K562 (cell line): ENCODE results near the gene NRTN. TPM values are rescaled to one million over a fixed set of nuclear protein-coding genes. Genes with fewer than 3 reads are reported as not detected.

Experiments used
- ATAC-seq: fragments of 200-7000 bp; cut with Tn5 transposase; 3 replicates; pipeline ENCODE4 v1.9.1; 2020; ENCODE audit warnings: moderate library complexity
- BruUV-seq: library from RNA; stranded (reverse); fragments of 400-500 nt; replicated peaks from 2 replicates; lab custom pipeline; 2021; lab: Mats Ljungman, UMichigan
- CTCF ChIA-PET: fragments of 300-600 bp; formaldehyde crosslinking; extraction: SDS; loops from one replicate; lab custom pipeline; 2021; ENCODE audit warnings: low intra/inter-chr PET ratio; lab: Yijun Ruan, JAX
- POLR2A ChIA-PET: fragments of 300-600, 350-650 bp; sonication (Branson Sonifier 250); formaldehyde crosslinking; extraction: SDS; loops from one replicate; lab custom pipeline; 2021; ENCODE audit warnings: antibody characterized with exemption, inconsistent platforms; lab: Yijun Ruan, JAX
- DNase-seq, 4 experiments: peaks; one replicate each; pipeline versions ENCODE4 v3.0.0 to v3.0.0-alpha.2; 2011 to 2018; ENCODE audit warnings: low spot score in 3 of 4, mixed read lengths in 3 of 4; ENCODE audit errors: extremely low read depth in 1 of 4
- FAIRE-seq: peaks from 2 replicates; lab custom pipeline; 2011; peaks lifted over from hg19 to GRCh38; lab: Jason Lieb, UNC
- H2AFZ ChIP-seq: 2 replicates; pipeline ENCODE4 v1.6.0; 2011; ENCODE audit warnings: low read depth, low read length, control low read depth, inconsistent platforms
- H3K27ac ChIP-seq: fragments of 200-600 bp; 3 replicates; pipeline ENCODE4 v1.8.0; 2011; ENCODE audit warnings: low read depth, mild to moderate bottlenecking, control low read depth, inconsistent platforms, low read length, moderate library complexity, mixed read lengths; ENCODE audit errors: extremely low read depth
- H3K27me3 ChIP-seq, 2 experiments: fragments of 300-600 bp in 1 of 2; 2 replicates in 1 of 2; 3 replicates in 1 of 2; pipeline versions ENCODE4 v1.6.0 to v1.8.0; 2011; ENCODE audit warnings: inconsistent platforms in 2 of 2, low read length in 2 of 2, mild to moderate bottlenecking in 1 of 2, mixed read lengths in 1 of 2, moderate library complexity in 1 of 2; ENCODE audit not compliant: control insufficient read depth in 2 of 2, insufficient read depth in 2 of 2
- H3K36me3 ChIP-seq: fragments of 300-600 bp; 3 replicates; pipeline ENCODE4 v1.8.0; 2011; ENCODE audit warnings: mild to moderate bottlenecking, low read length, inconsistent platforms; ENCODE audit not compliant: control insufficient read depth, insufficient read depth
- H3K4me1 ChIP-seq, 2 experiments: fragments of 200-600 bp in 1 of 2; replicated peaks in 1 of 2; 2 replicates in 1 of 2; 3 replicates in 1 of 2; pipeline versions ENCODE4 v1.5.1 to v1.8.0; 2011; ENCODE audit warnings: inconsistent platforms in 2 of 2, low read length in 2 of 2, mild to moderate bottlenecking in 1 of 2, mixed read lengths in 1 of 2, moderate library complexity in 1 of 2; ENCODE audit not compliant: control insufficient read depth in 2 of 2, insufficient read depth in 2 of 2
- H3K4me2 ChIP-seq: 2 replicates; pipeline ENCODE4 v1.6.1; 2011; ENCODE audit warnings: low read length, control low read depth, inconsistent platforms, mixed read lengths; ENCODE audit not compliant: insufficient read depth
- H3K4me3 ChIP-seq: fragments of 200-600 bp; sonication (generic), shearing (Covaris generic); 2 replicates; pipeline ENCODE4 v1.5.1; 2016; ENCODE audit warnings: control low read depth, inconsistent platforms
- H3K79me2 ChIP-seq: fragments of 200-600 bp; 3 replicates; pipeline ENCODE4 v1.8.0; 2011; ENCODE audit warnings: low read length, inconsistent platforms; ENCODE audit not compliant: control insufficient read depth, insufficient read depth
- H3K9ac ChIP-seq, 2 experiments: 2 replicates each; pipeline versions ENCODE4 v1.6.0 to v1.6.1; 2011; ENCODE audit warnings: low read depth in 2 of 2, low read length in 2 of 2, control low read depth in 1 of 2, inconsistent platforms in 1 of 2, mild to moderate bottlenecking in 1 of 2, mixed read lengths in 1 of 2; ENCODE audit not compliant: insufficient read depth in 1 of 2
- H3K9me1 ChIP-seq: one replicate; pipeline ENCODE4 v1.6.0; 2011; ENCODE audit warnings: inconsistent platforms, mild to moderate bottlenecking, low read length, moderate library complexity; ENCODE audit not compliant: control insufficient read depth, insufficient read depth
- H3K9me3 ChIP-seq: replicated peaks from 2 replicates; pipeline ENCODE4 v1.5.1; 2011; ENCODE audit warnings: low read depth, low read length, inconsistent platforms; ENCODE audit not compliant: control insufficient read depth, insufficient read depth
- H4K20me1 ChIP-seq: replicated peaks from 2 replicates; pipeline ENCODE4 v1.6.1; 2011; ENCODE audit warnings: low read length, inconsistent platforms, mixed read lengths; ENCODE audit not compliant: control insufficient read depth, insufficient read depth
- BCOR ChIP-seq: fragments of 450-650 bp; IDR thresholded peaks from 2 replicates; pipeline ENCODE4 v1.6.1; 2016
- BRD4 ChIP-seq: fragments of 200-600 bp; sonication (generic); IDR thresholded peaks from 2 replicates; pipeline ENCODE4 v1.6.1; 2017; ENCODE audit warnings: inconsistent platforms
- CHCHD3 ChIP-seq: fragments of 250-450 bp; sonication (Bioruptor Pico); IDR thresholded peaks from 2 replicates; pipeline ENCODE4 v2.1.2; 2022; ENCODE audit warnings: mild to moderate bottlenecking
- FOXM1 ChIP-seq, 2 experiments: fragments of 450-650 bp in 1 of 2; sonication (generic) in 1 of 2; formaldehyde crosslinking in 1 of 2; IDR thresholded peaks; 2 replicates each; pipeline versions ENCODE4 v1.6.1 to v1.9.0; 2017 to 2022; ENCODE audit warnings: low read depth in 2 of 2, mild to moderate bottlenecking in 2 of 2, missing genetic modification reagents in 1 of 2, moderate library complexity in 1 of 2
- MYNN ChIP-seq, 2 experiments: sonication (generic); formaldehyde crosslinking in 1 of 2; IDR thresholded peaks; 2 replicates each; pipeline versions ENCODE4 v1.5.0 to v1.6.1; 2016 to 2020; ENCODE audit warnings: antibody characterized with exemption in 1 of 2, missing genetic modification reagents in 1 of 2
- NCOR1 ChIP-seq: fragments of 450-650 bp; IDR thresholded peaks from 2 replicates; pipeline ENCODE4 v1.6.1; 2016; ENCODE audit warnings: mild to moderate bottlenecking, moderate library complexity
- RBM17 ChIP-seq: fragments of 200-400 bp; formaldehyde crosslinking; IDR thresholded peaks from 2 replicates; pipeline ENCODE4 v1.6.1; 2017; ENCODE audit warnings: low read depth, mild to moderate bottlenecking, low read length, borderline replicate concordance
- RBM25 ChIP-seq: fragments of 200-400 bp; formaldehyde crosslinking; IDR thresholded peaks from 2 replicates; pipeline ENCODE4 v1.6.1; 2018; ENCODE audit warnings: low read length, low read depth, moderate library complexity; ENCODE audit not compliant: severe bottlenecking
- SNRNP70 ChIP-seq: fragments of 200-400 bp; formaldehyde crosslinking; optimal IDR thresholded peaks from 2 replicates; pipeline ENCODE3; 2017; ENCODE audit warnings: low read depth, low read length
- SRSF1 ChIP-seq: fragments of 200-400 bp; formaldehyde crosslinking; IDR thresholded peaks from 2 replicates; pipeline ENCODE4 v1.6.1; 2017; ENCODE audit warnings: mild to moderate bottlenecking, low read depth, low read length, moderate library complexity
- ZFP36 ChIP-seq: fragments of 150-350 bp; IDR thresholded peaks from 2 replicates; pipeline ENCODE4 v1.6.1; 2018; ENCODE audit warnings: low read length, low read depth; ENCODE audit not compliant: partially characterized antibody
- ZNF3 ChIP-seq: fragments of 250-450 bp; sonication (Bioruptor Pico); IDR thresholded peaks from 2 replicates; pipeline ENCODE4 v1.5.0; 2021; ENCODE audit warnings: mild to moderate bottlenecking, moderate library complexity
- ZNF79 ChIP-seq: fragments of 250-450 bp; sonication (Bioruptor Pico); IDR thresholded peaks from 2 replicates; pipeline ENCODE4 v1.4.0; 2020; ENCODE audit warnings: low read depth, mild to moderate bottlenecking, moderate library complexity
- WGBS: fragments of 100-300 bp; shearing (Covaris generic); methylation state at CpG from one replicate; pipeline ENCODE4 v1.1.6; 2016; ENCODE audit warnings: low coverage, mixed read lengths; ENCODE audit not compliant: insufficient coverage; ENCODE audit errors: missing lambda C conversion rate; 5-methylcytosine and 5-hydroxymethylcytosine counted together
- in situ Hi-C: fragments of 300-500 bp; cut with MboI; formaldehyde crosslinking; loops from 4 replicates; pipeline ENCODE4 v1.15.0; 2018; ENCODE audit warnings: inconsistent platforms, mixed read lengths
- intact Hi-C: fragments of 100-400 bp; cut with micrococcal nuclease; formaldehyde crosslinking; loops from 2 replicates; pipeline ENCODE4 v1.14.2; 2022
- polyA plus RNA-seq, 8 experiments: library from polyadenylated mRNA; depleted of rRNA in 4 of 8; stranded (reverse) in 5 of 8; unstranded in 3 of 8; fragments of >200 nt; fragmentation: Nextera tagmentation in 2 of 8; fragmentation: Illumina TruSeq in 1 of 8; extraction: Ambion mirVana in 2 of 8; extraction: Trizol in 1 of 8; gene quantifications; 2 replicates each; pipeline versions ENCODE4 v1.2.1 to v1.2.3, GENCODE V29; 2011 to 2014; ENCODE audit warnings: inconsistent platforms in 1 of 8, missing spikeins in 1 of 8
- total RNA-seq, 7 experiments: library from RNA; depleted of rRNA in 6 of 7; stranded (reverse); fragments of >200 nt in 6 of 7; fragmentation: Illumina TruSeq in 2 of 7; extraction: Trizol in 2 of 7; gene quantifications; 2 replicates each; pipeline versions ENCODE4 v1.2.1 to v1.2.3, GENCODE V29; 2011 to 2021; ENCODE audit warnings: low replicate concordance in 1 of 7
- TF ChIP-seq, protein P1 (sequence below): fragments of 250-450 bp; sonication (Bioruptor Pico); IDR thresholded peaks from 2 replicates; pipeline ENCODE4 v1.6.1; 2021; ENCODE audit warnings: mild to moderate bottlenecking
- TF ChIP-seq, protein P2 (sequence below), 3 experiments: fragments of 200-800 bp in 1 of 3; fragments of 250-450 bp in 1 of 3; fragments of 450-650 bp in 1 of 3; sonication (Bioruptor Pico) in 1 of 3; sonication (Bioruptor generic) in 1 of 3; formaldehyde crosslinking in 1 of 3; IDR thresholded peaks; 2 replicates each; pipeline versions ENCODE4 v1.6.1 to v1.8.0; 2016 to 2022; ENCODE audit warnings: mild to moderate bottlenecking in 2 of 3, missing genetic modification characterization in 2 of 3, missing compliant biosample characterization in 1 of 3, moderate library complexity in 1 of 3
- TF ChIP-seq, protein P3 (sequence below): sonication (generic); formaldehyde crosslinking; IDR thresholded peaks from 2 replicates; pipeline ENCODE4 v1.8.0; 2022; ENCODE audit warnings: mild to moderate bottlenecking, low read depth, missing genetic modification reagents

NRTN gene
- total and polyA plus RNA-seq, 9 of the 15 experiments (the other 6 are each of a cell fraction or from before 2014, with no cell fraction given): 0.62 to 8.1 (median 1.6) TPM; not detected in 2

DNA sequence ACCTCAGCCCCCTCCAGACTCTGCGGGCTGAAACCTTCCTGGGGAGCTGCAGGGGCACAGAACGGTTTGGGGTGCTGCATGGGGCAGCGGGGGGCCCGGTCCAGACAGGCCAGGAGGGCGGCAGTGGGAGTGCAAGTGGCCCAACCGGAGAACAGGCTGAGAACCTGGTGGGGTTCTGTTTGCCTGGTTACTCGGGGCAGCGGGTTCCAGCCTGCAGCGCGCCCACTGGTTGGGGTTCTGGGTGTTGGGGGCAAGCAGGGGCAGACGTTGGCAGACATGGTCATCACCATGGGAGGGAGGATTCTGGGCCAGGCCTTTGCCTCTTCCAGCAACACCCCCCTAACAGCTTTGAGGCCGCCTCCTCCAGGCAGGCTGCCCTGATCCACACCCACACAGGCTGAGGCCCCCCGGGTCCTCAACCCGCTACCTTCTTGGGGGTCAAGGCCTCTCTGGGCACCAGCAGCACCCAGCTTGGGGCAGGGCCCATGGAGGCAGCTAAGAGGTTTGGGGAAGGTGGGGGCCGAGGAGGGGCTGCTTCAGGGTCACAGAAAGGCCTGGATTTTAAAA lies 20.2 kb upstream of the NRTN start, which contains the start of gene PRR22:
TSS of gene PRR22 (minus strand) at position 166 of the 567 bp plus-strand sequence. CDS start at position 80, 86 bp downstream.
- Histone ChIP-seq H3K4me3 (no peak within 1 kb of the TSS), H3K79me2 (peaks cover 8% of the 10 kb centered on the region), H3K4me2 (no peak within 1 kb of the TSS), H4K20me1 (0 out of 2 replicates have a peak, but pooled peaks cover 4% of the 10 kb centered on the region), H3K4me1 (peaks cover 0 to 52% of the 10 kb centered on the region in 2 experiments; a peak in 2 of 5 replicates), H3K27ac (no peak within 1 kb of the TSS), H3K9ac (no peak within 1 kb of the TSS; a peak in 1 of 4 replicates), H3K27me3 (no peaks in the 10 kb centered on the region; a peak in 1 of 5 replicates), H3K9me1 (no peaks in the 10 kb centered on the region), H2AFZ (no peak within 1 kb of the TSS), H3K36me3 (peaks cover 63% of the 10 kb centered on the region), H3K9me3 (no peaks in the 10 kb centered on the region)
- intact Hi-C loops: no loop called here
- CTCF ChIA-PET: no interaction called here
- no TSS peak for BruUV-seq
- in situ Hi-C loops: no loop called here
- POLR2A ChIA-PET: interaction anchor here (0.6 to 1.0 kb wide), 3 partner anchors 95 to 308 kb away, joined by 3 to 4 read pairs (median 3); no protein-coding TSS in a partner anchor
- WGBS: 95% methylated on average over 15 of the region's 15 CpGs
- DNase-seq (peak in 2 of 4 experiments; percentile 18 to 29), ATAC-seq (peak; percentile 6; the same call in 2 of the 3 replicates), FAIRE-seq (no peak)
- TF ChIP-seq, protein P1, sequence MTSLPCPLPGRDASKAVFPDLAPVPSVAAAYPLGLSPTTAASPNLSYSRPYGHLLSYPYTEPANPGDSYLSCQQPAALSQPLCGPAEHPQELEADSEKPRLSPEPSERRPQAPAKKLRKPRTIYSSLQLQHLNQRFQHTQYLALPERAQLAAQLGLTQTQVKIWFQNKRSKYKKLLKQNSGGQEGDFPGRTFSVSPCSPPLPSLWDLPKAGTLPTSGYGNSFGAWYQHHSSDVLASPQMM: no peak
- TF ChIP-seq NCOR1 (no peak), BRD4 (no peak), ZNF79 (CRISPR knock-in tag) (no peak), ZFP36 (peak; percentile 96), CHCHD3 (CRISPR knock-in tag) (no peak), RBM25 (peak; percentile 60), SRSF1 (no peak), FOXM1 (IDR thresholded peaks at IDR 0.05; ENCODE audit: low read depth) (no peak), FOXM1 (CRISPR knock-in tag; IDR thresholded peaks at IDR 0.05; ENCODE audit: low read depth) (no peak), RBM17 (no peak), BCOR (0 out of 2 replicates have a peak, but pooled peaks have one; percentile 12), ZNF3 (CRISPR knock-in tag) (no peak), MYNN (IDR thresholded peaks at IDR 0.05) (no peak), MYNN (CRISPR knock-in tag; IDR thresholded peaks at IDR 0.05) (no peak), SNRNP70 (no peak)
- TF ChIP-seq, protein P2, sequence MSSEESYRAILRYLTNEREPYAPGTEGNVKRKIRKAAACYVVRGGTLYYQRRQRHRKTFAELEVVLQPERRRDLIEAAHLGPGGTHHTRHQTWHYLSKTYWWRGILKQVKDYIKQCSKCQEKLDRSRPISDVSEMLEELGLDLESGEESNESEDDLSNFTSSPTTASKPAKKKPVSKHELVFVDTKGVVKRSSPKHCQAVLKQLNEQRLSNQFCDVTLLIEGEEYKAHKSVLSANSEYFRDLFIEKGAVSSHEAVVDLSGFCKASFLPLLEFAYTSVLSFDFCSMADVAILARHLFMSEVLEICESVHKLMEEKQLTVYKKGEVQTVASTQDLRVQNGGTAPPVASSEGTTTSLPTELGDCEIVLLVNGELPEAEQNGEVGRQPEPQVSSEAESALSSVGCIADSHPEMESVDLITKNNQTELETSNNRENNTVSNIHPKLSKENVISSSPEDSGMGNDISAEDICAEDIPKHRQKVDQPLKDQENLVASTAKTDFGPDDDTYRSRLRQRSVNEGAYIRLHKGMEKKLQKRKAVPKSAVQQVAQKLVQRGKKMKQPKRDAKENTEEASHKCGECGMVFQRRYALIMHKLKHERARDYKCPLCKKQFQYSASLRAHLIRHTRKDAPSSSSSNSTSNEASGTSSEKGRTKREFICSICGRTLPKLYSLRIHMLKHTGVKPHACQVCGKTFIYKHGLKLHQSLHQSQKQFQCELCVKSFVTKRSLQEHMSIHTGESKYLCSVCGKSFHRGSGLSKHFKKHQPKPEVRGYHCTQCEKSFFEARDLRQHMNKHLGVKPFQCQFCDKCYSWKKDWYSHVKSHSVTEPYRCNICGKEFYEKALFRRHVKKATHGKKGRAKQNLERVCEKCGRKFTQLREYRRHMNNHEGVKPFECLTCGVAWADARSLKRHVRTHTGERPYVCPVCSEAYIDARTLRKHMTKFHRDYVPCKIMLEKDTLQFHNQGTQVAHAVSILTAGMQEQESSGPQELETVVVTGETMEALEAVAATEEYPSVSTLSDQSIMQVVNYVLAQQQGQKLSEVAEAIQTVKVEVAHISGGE (CRISPR knock-in tag; IDR thresholded peaks at IDR 0.05): no peak
- TF ChIP-seq, protein P3, sequence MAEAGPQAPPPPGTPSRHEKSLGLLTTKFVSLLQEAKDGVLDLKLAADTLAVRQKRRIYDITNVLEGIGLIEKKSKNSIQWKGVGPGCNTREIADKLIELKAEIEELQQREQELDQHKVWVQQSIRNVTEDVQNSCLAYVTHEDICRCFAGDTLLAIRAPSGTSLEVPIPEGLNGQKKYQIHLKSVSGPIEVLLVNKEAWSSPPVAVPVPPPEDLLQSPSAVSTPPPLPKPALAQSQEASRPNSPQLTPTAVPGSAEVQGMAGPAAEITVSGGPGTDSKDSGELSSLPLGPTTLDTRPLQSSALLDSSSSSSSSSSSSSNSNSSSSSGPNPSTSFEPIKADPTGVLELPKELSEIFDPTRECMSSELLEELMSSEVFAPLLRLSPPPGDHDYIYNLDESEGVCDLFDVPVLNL (CRISPR knock-in tag): no peak
